HG02884 (cell line): ENCODE measurements around the gene IGHMBP2.
"Not testable (repeated sequence)": the region's sequence is repeated elsewhere in the genome, so short reads cannot be mapped to it uniquely, and the experiment has no call there.

Experiments
- ATAC-seq: cut with Tn5 transposase; IDR thresholded peaks from one replicate; pipeline ENCODE4 v1.9.1; 2021; ENCODE audit warnings: mild to moderate bottlenecking, moderate library complexity; ENCODE audit not compliant: unreplicated experiment

The IGHMBP2 gene

DNA sequence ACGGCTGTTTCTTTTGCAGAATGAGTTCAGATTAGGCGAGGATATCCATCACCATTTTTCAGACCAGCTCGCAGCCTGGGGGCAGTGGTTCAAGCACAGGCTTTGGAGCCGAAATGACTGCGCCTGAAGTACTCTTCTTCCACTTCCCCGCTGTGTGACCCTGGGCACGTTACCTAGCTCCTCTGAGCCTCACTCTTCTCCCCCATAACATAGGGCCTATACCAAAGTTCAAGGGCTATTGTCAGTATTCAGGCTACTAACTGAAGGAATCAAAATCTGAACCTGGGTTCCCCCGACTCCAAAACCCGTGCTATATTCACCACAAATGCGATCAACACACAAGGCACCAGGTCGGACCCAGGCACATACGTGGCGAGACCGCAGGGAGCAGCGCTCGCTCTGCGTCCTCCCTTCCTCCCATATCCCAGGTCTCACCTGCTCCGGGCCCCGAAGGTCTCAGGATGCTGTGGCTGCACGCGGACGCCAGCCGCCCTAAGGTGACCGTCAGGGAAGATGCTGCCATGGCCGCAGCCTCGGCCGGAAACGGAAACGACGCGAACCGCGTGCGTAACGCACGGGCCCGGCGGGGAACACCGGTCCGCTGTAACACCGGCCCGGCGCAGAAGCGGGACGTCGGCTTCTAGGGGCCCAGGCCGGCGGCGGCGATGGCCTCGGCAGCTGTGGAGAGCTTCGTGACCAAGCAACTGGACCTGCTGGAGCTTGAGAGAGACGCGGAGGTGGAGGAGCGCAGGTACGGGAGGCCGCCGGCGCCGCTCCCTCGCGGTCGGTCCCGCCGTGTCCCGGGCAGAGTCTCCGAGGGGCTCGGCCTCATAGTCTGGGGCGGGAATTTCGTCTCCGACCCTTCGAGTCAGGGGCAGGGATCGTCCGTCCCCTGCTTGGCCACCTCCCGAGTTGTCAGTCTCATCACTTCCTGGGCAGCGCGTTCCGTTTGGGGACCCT, at the start of gene IGHMBP2, which contains the start of gene MRPL21:
IGHMBP2 (plus strand) TSS at position 604 of the 960 bp plus-strand sequence; CDS start at position 666, 62 bp downstream.
MRPL21 (minus strand) TSS at position 545 of the 960 bp plus-strand sequence; CDS start at position 523, 22 bp downstream.
- ATAC-seq, result peak; percentile 82

DNA sequence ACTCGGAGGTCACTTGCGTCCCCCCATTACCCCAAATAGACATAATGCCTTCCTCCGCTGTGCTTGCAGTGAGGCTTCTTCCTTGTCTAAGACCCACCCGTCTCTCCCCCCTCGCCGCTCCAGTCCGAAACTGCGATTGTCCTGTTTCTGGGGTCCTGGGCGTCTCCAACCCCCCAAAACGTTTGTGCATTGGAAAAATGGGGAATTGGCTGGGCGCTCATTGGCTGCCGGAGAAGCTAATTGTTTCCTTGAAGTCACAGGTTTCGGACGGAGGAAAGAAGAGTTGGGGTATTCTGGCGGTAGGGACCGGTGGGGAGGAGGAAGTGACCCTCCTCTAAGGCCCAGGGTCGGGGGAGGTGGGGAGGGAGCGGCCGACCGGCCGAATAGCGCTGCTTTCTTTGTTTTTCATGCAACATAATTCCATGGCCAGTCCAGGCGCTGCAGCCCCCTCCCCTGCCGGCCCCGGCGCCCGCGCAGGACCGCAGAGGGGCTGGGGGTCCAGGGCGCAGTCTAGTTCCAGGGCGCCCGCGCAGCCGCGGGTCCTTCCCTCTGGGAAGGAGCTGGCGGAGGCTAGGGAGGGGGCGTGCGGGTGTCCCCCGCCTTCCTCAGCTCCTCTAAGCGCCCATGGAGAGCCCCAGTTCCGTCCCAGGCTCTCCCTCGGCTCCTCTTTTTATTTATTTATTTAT, 49.3 kb upstream of the IGHMBP2 start:
- ATAC-seq, result no peak

DNA sequence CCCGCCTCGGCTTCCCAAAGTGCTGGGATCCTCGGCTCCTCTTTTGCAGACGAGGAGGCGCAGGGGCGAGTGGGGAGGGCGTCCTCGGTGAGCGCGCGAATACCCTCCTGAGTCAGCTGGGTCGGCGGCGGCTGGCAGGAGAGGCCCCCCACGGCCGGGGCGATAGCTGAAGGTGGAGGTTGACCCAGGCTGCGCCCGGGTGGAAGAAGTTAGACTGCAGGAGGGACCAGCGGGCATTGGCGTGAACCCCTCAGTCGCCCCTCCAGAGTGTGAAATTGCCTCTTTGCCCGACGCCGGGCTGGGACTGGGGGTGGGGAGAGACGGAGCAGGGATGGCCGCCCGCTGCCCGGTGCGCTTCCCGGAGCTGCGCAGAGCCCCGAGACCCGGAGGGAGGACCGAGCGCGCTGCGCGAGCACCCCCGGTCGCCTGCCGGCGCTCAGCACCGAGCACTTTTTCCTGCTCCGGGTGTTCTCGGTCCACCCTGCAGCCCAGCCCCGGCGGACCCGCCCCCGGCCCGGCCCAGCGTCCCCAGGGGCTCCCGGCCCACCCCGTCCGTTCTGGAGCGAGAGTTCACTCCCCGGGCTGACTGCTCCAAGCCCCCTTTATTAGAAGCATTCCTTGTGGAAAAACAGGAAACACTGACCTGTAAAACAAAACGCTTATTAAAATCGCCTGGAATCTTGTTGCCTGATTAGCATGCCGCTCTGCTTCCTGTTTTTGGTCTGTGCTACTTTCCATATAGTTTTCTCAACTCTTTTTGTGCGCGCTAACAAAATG, 48.3 kb upstream of the IGHMBP2 start:
- no peak for ATAC-seq

DNA sequence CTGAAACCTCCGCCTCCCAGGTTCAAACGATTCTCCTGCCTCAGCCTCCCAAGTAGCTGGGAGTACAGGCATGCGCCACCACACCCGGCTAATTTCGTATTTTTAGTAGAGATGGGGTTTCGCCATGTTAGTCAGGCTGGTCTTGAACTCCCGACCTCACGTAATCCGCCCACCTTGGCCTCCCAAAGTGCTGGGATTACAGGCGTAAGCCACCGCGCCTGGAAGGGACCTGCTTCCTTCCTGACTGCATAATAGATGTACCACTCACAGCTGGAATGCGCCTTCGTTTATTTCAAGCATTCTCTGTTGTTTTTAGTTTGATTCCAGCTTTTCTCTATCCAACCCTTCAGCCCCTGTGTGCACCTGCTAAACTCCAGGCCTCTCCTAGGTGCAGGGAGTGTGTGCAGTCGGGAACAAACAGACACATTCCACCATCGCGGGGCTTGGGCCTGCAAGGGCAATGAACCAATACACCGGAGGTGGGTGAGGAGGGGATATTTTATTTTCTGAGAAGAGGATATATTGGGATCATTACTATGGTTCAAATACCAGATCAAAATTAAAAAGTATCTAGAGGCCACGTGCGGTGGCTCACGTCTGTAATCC, 47.2 kb upstream of the IGHMBP2 start:
- ATAC-seq, result not testable (repeated sequence)

DNA sequence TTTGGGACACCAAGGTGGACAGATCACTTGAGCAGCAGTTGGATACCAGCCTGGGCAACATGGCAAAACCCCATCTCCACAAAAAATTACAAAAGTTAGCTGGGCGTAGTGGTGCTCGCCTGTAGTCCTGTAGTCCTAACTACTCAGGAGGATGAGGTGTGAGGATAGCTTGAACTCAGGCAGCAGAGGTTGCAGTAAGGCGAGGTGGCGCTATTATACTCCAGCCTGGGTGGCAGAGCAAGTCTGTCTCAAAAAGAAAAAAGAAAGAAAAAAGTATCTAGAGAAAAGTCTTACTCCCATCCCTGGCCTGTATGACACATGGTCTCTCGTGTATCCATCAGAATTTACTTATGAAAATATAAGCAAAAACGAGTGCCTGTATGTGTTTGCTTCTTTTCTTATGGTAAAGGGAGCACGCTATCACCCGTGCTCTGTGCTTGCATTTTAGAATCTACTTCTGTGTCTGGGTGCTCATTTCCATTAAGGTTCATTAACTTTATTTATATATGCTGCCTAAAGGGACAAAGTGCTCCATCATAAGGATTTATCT, 46.6 kb upstream of the IGHMBP2 start:
- no peak for ATAC-seq

DNA sequence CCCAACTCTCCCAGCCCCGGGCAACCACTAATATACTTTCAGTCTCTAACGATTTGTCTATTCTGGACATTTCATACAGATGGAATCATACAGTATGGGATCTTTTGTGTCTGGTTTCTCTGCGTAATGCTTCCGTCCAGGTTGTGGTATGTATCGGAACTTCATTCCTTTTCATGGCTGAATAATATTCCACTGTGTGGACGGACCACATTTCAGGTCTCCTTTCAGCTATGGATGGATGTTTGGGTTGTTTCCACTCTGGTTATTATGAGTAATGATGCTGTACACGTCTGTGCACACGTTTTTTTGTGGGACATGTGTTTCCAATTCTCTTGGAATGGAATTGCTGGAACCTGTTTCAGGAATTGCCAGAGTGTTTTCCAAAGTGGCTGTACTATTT, 44.6 kb upstream of the IGHMBP2 start:
- no peak for ATAC-seq

DNA sequence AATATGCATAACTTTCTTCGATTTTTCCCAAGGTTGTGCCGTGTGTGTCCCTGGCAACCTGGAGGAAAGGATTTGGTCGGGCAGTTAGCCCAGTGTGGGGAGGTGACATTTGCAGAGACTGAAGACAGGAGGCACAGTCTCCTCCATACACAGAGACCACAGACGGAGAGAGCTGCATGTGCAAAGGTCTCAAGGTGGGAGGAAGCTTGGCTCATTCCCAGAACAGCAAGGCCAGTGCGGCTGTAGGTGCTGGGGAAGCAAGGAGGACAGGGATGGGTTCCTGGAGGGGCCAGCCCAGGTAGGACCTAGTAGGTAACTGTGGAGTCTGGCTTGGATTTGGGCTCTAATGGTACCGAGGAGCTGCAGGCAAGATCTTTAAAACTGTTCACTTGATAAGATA, 41.3 kb upstream of the IGHMBP2 start:
- ATAC-seq, result no peak

DNA sequence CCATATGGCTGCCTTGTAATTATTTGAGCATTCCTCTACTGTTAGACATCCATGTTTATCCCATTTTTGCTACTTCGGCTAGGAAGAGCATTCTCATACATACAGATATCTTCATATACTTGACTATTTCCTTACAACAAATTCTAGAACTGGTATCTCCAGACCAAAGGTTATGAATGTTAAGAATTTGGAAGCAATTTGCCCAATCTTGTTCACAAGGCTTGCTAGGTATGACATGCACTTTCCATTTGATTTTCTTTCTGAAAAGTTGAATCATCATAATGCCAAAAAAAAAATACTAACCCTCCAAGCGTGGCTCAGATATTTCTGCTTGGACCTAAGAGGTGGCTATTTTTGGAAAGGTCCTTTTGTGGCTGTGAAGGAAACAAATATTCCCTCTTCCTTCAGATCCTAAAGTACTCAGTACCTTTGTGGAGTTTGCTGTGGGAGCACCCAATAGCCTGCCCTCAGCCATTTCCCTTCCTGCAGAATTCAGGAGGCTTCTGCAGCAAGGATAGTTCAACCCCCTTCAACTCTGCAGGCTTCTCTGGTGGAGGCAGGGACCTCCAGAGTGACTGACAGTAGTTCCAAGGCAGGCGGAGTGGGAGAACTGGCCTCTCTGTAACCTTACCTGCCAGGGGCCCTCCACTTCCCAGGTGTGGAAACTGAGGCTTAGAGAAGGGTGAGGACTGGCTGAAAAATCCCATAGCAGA, 40.0 kb upstream of the IGHMBP2 start:
- no peak for ATAC-seq

DNA sequence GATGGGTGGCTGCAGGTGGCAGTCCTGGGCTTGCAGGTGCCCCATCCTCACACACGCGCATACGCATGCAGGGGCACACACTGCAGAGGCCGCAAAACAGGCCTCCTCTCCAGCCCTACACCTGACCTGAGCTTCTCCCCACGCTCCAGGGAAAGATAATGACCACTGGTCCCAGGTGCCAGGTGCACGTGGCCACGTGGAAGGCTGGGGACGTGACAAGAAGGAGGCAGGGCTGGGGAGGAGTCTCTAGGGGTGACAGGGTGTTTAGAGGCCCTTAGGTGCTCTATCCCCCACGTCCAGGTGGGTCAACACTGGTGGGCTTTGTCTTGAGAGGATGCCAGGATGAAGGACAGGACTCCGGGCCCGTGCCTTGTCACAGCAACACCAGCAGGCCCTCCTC, 38.5 kb upstream of the IGHMBP2 start:
- no peak for ATAC-seq

DNA sequence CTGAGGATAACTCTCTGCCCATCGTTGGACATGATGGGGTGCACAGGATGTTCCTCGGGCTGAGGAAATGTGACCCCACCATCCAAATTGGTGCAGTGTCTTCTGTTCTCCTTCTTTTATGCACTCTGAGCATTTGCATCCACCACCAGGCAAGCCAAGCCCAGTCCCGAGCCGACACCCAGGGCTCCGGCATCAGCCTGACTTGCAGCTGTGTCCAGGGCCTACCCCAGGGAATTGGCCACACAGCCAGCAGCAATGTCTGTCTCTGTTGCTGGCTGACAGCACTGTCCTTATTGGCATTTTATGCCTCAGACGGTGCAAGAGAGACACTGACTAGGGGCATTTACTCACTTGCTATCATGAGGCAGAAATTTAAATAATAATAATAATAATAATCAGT, 36.6 kb upstream of the IGHMBP2 start:
- ATAC-seq, result no peak

DNA sequence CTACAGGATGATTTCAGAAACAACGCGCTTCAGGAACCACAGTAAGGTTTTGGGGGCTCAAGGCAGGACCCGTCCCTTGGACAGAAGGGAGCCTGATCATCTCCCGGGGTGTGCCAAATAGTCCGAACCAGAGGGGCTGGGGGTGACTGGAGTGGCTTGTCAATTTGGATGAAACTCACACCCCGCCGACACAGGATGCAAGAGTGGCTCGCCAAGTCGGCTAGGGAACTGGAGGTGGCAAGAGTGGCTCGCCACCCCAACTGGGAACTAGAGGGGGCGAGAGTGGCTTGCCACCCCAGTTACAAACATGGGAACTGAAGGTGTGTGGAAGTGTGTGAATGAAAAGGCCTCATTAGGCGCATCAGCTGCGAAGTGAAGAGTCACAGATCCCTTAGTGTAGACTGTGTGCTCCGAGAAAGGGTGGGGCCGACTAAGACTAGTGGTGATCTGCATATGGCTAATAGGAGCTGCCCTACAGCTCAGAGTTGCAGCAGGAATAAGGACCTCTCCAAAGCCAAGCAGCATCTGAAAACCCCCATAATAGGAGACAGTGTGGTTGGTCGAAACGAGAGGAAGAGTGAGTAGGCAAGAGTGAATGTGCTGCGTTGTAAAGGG, 35.4 kb upstream of the IGHMBP2 start:
- ATAC-seq, result no peak

DNA sequence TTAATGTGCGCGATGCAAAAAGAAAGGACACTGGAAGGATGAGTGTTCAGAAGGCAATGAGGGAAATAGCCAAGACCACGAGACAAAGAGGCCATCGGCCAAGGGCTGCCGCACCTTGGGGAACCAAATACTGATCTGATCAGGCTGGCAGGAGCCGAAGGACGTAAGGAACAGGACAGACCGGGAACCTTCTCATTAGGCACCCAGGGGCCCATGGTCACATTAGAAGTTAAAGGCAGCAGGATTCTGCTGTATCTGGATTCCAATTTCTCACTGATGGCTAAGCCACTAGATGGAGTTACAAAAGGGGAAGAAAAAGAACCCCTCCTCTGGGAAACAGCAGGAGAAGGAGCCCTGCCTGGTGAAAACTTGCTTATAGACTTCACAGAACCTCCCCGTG, 33.2 kb upstream of the IGHMBP2 start:
- no peak for ATAC-seq

DNA sequence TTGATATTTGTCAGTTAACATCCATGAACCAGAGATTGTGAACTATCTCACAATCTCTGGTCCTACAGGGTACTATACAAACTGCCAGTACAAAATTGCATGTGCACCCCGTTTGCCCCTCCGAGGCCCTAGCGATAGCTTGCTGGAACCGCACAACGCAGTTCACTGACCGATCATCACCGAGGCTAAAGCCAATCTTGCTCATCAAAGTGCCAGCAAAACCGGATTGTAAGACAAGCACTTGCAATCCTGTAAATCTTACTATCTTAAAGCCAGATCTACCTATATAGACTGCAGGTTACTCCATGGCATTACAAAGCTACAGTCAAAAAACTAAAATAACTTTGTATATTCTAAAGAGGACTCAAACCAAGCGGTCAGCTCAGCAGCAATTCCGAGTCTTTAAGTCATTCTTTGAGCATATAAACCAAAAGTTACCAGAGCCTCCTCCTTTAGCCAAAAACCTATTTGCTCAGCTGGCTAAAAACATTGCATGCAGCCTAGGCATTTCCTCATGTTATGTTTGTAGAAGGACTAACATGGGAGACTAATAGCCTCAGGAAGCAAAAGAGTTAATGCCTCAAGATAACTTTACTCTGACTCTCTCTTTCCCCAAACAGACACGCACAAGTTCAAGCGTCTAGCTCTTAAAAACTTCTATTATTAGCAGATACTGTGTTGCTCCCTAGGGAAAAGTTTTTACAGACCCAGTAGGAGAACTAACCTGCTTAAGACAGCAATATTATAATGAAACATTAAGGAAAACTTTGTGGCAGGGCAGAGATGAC, 31.3 kb upstream of the IGHMBP2 start:
- ATAC-seq, result no peak

DNA sequence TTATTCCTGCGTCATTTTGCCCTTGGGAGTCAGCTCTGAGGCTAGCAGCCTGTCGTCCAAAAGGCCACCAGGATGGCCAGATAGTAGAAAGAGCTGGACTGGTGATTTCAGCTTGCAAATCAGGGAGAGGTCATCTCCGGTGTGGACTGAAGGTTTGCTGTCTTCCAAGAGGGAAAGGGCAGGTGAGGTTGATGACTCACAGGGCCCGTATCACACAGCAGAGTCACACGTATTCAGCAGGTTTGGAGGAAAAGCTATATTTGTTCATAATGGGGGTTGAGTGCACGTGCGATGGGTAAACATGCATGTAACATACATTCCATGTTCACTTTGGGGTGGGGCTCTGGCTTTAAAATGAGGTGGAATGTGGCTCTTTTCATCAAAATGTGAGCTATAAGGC, 25.7 kb upstream of the IGHMBP2 start:
- ATAC-seq, result no peak

DNA sequence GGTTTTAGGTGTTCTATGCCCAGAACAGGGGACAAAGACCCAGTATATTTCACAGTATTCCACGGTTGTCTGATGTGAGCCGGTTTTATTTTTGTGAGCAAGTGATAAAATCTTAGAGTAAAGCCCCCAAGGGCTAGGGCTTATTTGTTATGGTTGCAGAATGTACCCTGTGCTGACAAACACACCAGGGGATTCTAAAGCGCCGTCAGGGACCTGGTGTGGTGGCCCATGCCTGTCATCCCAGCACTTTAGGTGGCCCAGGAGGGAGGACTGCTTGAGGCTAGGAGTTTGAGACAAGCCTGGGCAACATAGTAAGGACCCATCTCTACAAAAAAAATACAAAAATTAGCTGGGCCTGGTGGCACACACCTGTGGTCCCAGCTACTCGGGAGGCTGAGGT, 22.8 kb upstream of the IGHMBP2 start:
- ATAC-seq, result no peak

DNA sequence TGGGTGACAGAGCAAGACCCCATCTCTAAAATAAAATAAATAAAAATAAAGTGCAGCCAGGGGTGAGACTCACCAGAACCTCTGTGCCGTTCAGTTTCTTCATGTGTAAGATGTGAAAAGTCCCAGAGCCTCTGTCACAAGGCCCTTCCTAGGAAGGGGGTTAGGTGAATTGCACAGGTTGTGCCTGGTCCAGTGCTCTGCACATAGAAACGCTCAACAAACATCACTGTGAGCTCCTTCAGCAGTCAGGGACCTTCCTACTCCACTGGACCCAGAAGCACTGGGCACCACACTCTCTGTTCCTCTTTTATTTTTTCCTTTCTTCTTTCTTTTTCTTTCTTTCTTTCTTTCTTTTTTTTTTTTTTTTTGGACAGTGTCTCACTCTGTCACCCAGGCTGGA, 22.4 kb upstream of the IGHMBP2 start:
- ATAC-seq, result no peak

DNA sequence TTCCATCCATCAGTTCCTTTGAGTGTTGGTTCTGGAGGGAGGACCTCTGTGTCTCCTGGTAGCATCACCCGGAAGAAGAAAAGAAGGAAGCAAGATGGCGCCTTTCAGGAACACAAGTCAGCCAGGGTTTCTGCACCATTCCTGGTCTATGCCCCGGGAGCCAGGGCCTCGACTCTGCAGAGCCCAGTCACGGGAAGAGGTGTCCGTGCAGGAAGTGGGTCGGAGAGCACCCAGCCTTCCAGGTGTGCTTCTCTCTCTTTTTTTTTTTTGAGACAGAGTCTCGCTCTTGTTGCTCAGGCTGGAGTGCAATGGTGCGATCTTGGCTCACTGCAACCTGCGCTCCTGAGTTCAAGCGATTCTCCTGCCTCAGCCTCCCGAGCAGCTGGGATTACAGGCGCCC, 21.3 kb upstream of the IGHMBP2 start:
- no peak for ATAC-seq

DNA sequence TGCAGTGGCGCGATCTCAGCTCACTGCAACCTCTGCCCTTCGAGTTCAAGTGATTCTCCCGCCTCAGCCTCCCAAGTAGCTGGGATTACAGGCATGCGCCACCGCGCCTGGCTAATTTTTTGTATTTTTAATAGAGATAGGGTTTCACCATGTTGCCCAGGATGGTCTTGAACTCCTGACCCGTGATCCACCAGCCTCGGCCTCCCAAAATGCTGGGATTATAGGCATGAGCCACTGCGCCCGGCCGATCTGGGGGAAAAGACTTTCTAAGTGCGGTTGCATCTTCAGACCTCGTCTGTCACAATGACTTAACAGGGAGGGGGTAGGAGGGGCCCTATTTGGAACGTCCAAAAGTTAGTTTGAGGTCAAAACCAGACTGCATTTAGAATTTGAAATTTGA, 18.9 kb upstream of the IGHMBP2 start:
- not testable (repeated sequence) for ATAC-seq
